ENCODE results near the gene SPINDOC.
"Not testable (repeated sequence)": the region's sequence is repeated elsewhere in the genome, so short reads cannot be mapped to it uniquely, and the experiment has no call there.

SPINDOC gene

GRCh38 chr11:63785823-63786222 is 27.4 kb upstream of the SPINDOC start:
- in situ Hi-C loops (cut with MboI; ENCODE audit: low sequenced_read_pairs), result no loop called here

DNA sequence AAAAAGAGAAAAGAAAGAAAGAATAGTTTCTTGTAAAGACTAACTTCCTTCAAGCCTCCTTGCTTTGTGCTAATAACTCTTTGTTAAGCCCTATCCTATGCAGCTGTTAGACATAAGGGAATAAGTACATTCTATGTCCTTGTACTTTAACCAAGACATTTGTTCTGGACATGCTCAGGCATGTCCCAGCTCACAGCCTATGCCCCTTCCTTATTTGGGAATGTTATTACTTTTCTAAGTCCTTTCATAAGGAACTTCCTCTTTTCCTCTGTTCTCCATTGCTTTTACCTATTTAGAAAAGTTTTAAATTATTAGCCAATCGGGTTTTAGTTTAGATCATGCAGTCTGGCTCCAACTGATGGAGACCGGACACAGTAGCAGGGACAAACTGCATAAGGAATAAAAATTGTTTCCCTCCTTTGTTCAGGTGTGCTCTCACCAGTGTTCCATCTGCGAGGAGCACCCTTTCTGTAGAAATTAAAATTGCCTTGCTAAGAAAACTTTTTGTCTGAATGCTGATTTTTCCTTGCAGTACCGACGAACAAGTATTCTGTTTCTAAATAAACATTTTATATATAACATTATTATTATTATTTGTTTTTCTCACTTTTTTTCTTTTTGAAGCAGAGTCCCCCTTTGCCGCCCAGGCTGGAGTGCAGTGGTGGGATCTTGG is 21.6 kb upstream of the SPINDOC start:
- in situ Hi-C loops (cut with MboI; ENCODE audit: low sequenced_read_pairs), result no loop called here

GRCh38 chr11:63793161-63793560 is 20.1 kb upstream of the SPINDOC start:
- in situ Hi-C loops (cut with MboI; ENCODE audit: low sequenced_read_pairs), result no loop called here

- in situ Hi-C loops (cut with MboI; ENCODE audit: low sequenced_read_pairs), result no loop called here
Measured at GRCh38 chr11:63795066-63795465, 18.2 kb upstream of the SPINDOC start.

GRCh38 chr11:63800921-63801320 is 12.3 kb upstream of the SPINDOC start:
- in situ Hi-C loops (cut with MboI; ENCODE audit: low sequenced_read_pairs), result no loop called here

DNA sequence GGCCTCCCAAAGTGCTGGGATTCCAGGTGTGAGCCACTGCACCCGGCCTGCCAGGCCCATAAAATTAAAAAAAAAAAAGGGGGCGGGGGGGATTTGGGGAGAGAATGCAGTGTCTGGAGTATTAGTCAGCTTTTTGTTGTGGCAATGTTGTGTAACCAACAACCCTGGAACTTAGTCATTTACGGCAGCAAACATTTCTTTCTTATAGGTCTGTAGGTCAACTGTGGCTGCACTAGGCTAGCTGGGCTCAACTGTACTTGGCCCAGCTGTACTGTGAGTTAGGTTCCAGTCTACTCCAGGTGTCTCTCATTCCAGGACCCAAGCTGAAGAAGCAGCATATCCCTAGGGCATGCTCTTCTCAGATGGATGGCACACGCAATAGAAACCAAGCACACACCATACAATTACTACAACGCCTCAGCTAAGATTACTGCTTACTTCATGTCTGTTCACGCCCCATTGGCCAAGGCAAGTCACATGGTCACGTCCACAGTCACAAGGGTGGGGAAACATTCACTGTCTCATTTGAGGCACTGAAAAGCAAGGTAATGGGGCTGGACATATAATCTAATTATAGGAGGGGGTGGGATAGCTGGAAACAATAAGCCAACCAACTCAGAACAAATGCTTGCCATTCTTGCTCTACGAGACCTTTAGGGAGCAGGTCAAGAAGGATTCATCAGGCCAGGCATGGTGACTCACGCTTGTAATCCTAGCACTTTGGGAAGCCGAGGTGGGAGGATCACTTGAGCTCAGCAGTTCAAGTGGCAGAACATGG is 10.4 kb upstream of the SPINDOC start:
- in situ Hi-C loops (cut with MboI; ENCODE audit: low sequenced_read_pairs), result no loop called here

DNA sequence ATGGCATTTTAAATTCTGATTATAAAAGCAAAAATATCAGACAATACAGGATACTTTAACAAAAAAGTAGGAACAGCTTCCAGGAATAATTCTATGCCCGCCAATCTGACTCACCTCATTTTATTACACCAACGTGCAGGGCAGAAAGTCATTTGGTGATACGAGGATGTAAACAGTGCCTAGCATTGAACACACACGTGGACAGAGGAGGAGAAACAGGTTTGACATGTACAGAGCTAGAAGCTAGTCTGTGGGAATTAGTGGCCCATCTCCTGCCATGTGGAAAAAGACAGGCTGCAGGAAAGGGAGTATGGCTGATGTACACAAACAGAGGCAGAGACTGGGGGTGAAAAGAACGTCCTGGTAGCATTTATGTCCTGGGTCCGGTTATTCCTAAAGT is 9.0 kb upstream of the SPINDOC start:
- in situ Hi-C loops (cut with MboI; ENCODE audit: low sequenced_read_pairs), result no loop called here

- in situ Hi-C loops (cut with MboI; ENCODE audit: low sequenced_read_pairs), result no loop called here
Measured at GRCh38 chr11:63805844-63806415, 7.3 kb upstream of the SPINDOC start.

DNA sequence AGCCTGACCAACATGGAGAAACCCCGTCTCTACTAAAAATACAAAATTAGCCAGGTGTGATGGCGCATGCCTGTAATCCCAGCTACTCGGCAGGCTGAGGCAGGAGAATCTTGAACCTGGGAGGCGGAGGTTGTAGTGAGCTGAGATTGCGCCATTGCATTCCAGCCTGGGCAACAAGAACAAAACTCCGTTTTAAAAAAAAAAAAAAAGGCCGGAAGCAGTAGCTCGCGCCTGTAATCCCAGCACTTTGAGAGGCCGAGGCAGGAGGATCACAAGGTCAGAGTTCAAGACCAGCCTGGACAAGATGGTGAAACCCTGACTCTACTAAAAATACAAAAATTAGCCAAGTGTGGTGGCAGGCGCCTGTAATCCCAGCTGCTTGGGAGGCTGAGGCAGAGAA is 2.9 kb upstream of the SPINDOC start:
- in situ Hi-C loops (cut with MboI; ENCODE audit: low sequenced_read_pairs), result not testable (repeated sequence)

- in situ Hi-C loops (cut with MboI; ENCODE audit: low sequenced_read_pairs), result no loop called here
Measured at GRCh38 chr11:63811522-63811921, 1.7 kb upstream of the SPINDOC start.

DNA sequence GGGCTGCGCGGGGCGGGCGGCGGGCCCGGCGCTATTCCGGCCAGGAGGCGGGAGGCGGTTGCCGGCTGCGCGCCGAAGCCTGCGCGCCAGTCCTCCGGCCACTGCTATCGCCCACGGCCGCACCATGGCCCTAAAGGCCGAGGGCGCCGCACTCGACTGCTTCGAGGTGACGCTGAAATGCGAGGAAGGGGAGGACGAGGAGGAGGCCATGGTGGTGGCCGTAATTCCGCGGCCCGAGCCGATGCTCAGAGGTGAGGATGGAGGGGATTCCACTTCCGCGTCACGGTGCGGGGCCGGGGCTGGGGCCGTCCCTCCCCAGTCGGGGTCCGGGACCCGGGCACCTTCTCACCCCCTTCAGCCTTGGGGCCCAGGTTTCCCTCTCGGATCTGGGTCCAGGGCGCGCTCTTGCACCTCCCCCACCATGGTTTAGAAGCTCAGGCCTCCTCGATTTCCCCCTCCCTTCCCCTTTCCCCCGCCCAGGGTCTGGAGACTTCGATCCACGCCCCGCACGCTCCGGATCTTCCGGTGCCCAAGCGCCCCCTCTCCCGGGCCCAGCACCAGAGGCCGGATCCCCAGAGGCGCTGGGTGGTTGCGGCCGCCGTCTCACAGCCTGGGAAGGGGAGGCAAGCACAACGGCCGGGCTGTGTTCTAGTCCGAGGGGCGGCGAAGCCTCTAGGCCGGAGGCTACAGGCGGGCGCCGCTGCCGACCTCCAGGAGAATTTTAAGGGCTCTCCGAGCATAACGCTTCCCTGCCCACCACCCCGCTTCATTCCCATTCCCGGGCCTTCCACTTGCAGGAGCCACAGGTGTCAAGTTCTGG is 517 bp downstream of the SPINDOC start:
- in situ Hi-C loops (cut with MboI; ENCODE audit: low sequenced_read_pairs), result no loop called here

- in situ Hi-C loops (cut with MboI; ENCODE audit: low sequenced_read_pairs), result no loop called here
Measured at GRCh38 chr11:63814383-63814736, 1.1 kb downstream of the SPINDOC start.

DNA sequence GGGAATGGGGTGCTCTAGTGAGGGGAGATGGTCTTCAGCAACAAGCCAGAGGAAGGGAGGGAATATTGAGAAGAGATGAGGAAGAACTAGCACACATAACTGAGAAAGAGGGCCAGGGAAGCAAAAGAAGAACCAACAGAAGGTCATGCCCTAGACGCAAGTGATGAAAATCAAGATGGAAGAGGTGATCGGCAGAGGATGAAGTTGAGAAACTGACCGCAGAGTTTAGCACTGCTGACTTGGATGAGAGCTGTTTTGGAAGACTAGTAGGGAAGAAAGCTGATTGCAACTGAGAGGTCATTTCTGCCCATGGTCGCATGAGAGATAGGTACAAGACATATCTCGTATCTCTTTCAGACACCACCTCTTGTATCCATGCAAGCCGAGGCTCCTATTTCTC is 2.9 kb downstream of the SPINDOC start:
- in situ Hi-C loops (cut with MboI; ENCODE audit: low sequenced_read_pairs), result no loop called here

- in situ Hi-C loops (cut with MboI; ENCODE audit: low sequenced_read_pairs), result no loop called here
Measured at GRCh38 chr11:63816732-63817131, 3.5 kb downstream of the SPINDOC start.

DNA sequence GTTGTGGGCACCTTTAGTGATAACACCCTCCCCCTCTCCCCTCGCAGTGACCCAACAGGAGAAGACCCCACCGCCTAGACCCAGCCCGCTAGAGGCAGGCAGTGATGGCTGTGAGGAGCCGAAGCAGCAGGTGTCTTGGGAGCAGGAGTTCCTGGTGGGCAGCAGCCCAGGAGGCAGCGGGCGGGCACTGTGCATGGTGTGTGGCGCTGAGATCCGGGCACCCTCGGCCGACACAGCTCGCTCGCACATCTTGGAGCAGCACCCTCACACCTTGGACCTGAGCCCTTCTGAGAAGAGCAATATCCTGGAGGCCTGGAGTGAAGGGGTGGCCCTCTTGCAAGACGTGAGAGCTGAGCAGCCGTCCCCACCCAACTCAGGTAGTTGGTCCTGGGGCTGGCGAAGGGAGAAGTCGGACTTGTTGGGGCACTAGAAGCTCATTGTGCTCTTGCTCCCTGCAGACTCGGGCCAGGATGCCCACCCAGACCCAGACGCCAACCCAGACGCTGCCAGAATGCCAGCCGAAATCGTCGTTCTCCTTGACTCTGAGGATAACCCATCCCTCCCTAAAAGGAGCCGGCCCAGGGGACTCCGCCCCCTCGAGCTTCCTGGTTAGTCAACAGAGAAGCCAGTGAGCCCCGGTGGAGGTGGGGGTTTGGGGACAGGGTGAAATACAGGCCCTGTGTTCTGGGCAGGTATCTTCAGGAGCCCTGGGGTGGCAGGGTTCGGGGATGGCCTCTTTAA is 4.7 kb downstream of the SPINDOC start:
- in situ Hi-C loops (cut with MboI; ENCODE audit: low sequenced_read_pairs), result no loop called here

DNA sequence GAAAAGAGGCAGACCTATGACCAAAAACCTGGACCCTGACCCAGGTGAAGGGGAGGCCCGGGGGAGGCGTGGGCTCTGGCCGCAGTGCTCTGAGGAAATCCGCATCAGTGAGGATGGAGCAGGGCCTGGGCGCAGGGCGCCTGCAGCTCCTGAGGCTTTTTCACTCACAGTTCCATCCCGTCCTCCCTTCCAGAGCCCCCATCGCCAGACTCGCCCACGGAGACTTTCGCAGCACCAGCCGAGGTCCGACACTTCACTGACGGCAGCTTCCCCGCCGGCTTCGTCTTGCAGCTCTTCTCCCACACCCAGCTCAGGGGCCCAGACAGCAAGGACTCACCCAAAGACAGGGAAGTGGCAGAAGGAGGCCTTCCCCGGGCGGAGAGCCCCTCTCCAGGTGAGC is 5.4 kb downstream of the SPINDOC start:
- in situ Hi-C loops (cut with MboI; ENCODE audit: low sequenced_read_pairs), result no loop called here

GRCh38 chr11:63821411-63821810 is 8.2 kb downstream of the SPINDOC start:
- in situ Hi-C loops (cut with MboI; ENCODE audit: low sequenced_read_pairs), result no loop called here

GRCh38 chr11:63826471-63827190 is 13.4 kb downstream of the SPINDOC start:
- in situ Hi-C loops (cut with MboI; ENCODE audit: low sequenced_read_pairs), result no loop called here

- in situ Hi-C loops (cut with MboI; ENCODE audit: low sequenced_read_pairs), result no loop called here
Measured at GRCh38 chr11:63829823-63830489, 16.7 kb downstream of the SPINDOC start.

DNA sequence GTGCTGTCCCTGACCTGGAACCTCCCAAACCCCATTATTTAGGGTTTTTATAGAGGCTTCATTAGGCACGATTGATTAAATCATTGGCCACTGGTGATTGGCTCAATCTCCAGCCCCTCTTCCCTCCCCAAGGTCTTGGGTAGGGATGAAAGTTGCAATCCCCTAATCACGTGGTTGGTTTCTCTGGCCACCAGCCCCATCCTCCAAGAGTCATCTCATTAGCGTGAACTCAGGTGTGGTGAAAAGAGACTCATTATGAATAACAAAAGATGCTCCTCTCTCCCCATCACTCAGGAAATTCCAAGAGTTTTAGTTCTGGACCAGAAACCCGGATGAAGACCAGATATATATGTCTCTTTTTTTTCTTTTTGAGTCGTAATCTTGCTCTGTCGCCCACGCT is 18.1 kb downstream of the SPINDOC start:
- in situ Hi-C loops (cut with MboI; ENCODE audit: low sequenced_read_pairs), result no loop called here

All from HL-60/S4 treated with retinoic acid at 250 ng/mL for 4 days and 3 days (cell line).